HL-60/S4 treated with phorbol 12-myristate 13-acetate at 8.2 ng/mL for 4 days and 3 days (cell line): Measurements from ENCODE around the gene CCSER1.
"Not testable (repeated sequence)": the region's sequence is repeated elsewhere in the genome, so short reads cannot be mapped to it uniquely, and the experiment has no call there.

Source experiments
- in situ Hi-C: fragments of 300-500 bp; cut with MboI; formaldehyde crosslinking; loops from 2 replicates; pipeline ENCODE4 v1.15.0; 2022; ENCODE audit warnings: low sequenced_read_pairs

The CCSER1 gene

GRCh38 chr4:90798948-90799347 lies 671.8 kb downstream of the CCSER1 start:
- in situ Hi-C loops: no loop called here

- in situ Hi-C loops: no loop called here
Measured at GRCh38 chr4:90799895-90800294, 672.7 kb downstream of the CCSER1 start.

GRCh38 chr4:90815569-90815968 lies 688.4 kb downstream of the CCSER1 start:
- in situ Hi-C loops: no loop called here

GRCh38 chr4:90816754-90817153 lies 689.6 kb downstream of the CCSER1 start:
- in situ Hi-C loops: no loop called here

- in situ Hi-C loops: no loop called here
Measured at GRCh38 chr4:90824266-90825150, 697.3 kb downstream of the CCSER1 start.

GRCh38 chr4:90825849-90826248 lies 698.7 kb downstream of the CCSER1 start:
- in situ Hi-C loops: no loop called here

GRCh38 chr4:90833706-90834105 lies 706.5 kb downstream of the CCSER1 start:
- in situ Hi-C loops: no loop called here

GRCh38 chr4:90837241-90837640 lies 710.0 kb downstream of the CCSER1 start:
- in situ Hi-C loops: no loop called here

GRCh38 chr4:90838859-90839258 lies 711.7 kb downstream of the CCSER1 start:
- in situ Hi-C loops: not testable (repeated sequence)

GRCh38 chr4:90840291-90840690 lies 713.1 kb downstream of the CCSER1 start:
- in situ Hi-C loops: no loop called here

GRCh38 chr4:90840828-90841227 lies 713.6 kb downstream of the CCSER1 start:
- in situ Hi-C loops: no loop called here

GRCh38 chr4:90841676-90842075 lies 714.5 kb downstream of the CCSER1 start:
- in situ Hi-C loops: no loop called here

- in situ Hi-C loops: no loop called here
Measured at GRCh38 chr4:90842960-90843359, 715.8 kb downstream of the CCSER1 start.

GRCh38 chr4:90844241-90844640 lies 717.0 kb downstream of the CCSER1 start:
- in situ Hi-C loops: no loop called here

- in situ Hi-C loops: no loop called here
Measured at GRCh38 chr4:90845777-90846176, 718.6 kb downstream of the CCSER1 start.

GRCh38 chr4:90852237-90852636 lies 725.0 kb downstream of the CCSER1 start:
- in situ Hi-C loops: no loop called here

- in situ Hi-C loops: no loop called here
Measured at GRCh38 chr4:90855111-90855510, 727.9 kb downstream of the CCSER1 start.

GRCh38 chr4:90857081-90857820 lies 730.1 kb downstream of the CCSER1 start:
- in situ Hi-C loops: no loop called here

- in situ Hi-C loops: no loop called here
Measured at GRCh38 chr4:90875791-90876190, 748.6 kb downstream of the CCSER1 start.

- in situ Hi-C loops: no loop called here
Measured at GRCh38 chr4:90876296-90876695, 749.1 kb downstream of the CCSER1 start.

GRCh38 chr4:90883519-90883918 lies 756.3 kb downstream of the CCSER1 start:
- in situ Hi-C loops: no loop called here

GRCh38 chr4:90888571-90888970 lies 761.4 kb downstream of the CCSER1 start:
- in situ Hi-C loops: no loop called here
